EH (cell line): ENCODE data around the gene UBE2G1.
"Not testable (repeated sequence)": the region's sequence is repeated elsewhere in the genome, so short reads cannot be mapped to it uniquely, and the experiment has no call there.

Experiments
- DNase-seq: peaks from one replicate; pipeline ENCODE4 v3.0.0-alpha.2; 2015; ENCODE audit warnings: low read depth

The UBE2G1 gene

DNA sequence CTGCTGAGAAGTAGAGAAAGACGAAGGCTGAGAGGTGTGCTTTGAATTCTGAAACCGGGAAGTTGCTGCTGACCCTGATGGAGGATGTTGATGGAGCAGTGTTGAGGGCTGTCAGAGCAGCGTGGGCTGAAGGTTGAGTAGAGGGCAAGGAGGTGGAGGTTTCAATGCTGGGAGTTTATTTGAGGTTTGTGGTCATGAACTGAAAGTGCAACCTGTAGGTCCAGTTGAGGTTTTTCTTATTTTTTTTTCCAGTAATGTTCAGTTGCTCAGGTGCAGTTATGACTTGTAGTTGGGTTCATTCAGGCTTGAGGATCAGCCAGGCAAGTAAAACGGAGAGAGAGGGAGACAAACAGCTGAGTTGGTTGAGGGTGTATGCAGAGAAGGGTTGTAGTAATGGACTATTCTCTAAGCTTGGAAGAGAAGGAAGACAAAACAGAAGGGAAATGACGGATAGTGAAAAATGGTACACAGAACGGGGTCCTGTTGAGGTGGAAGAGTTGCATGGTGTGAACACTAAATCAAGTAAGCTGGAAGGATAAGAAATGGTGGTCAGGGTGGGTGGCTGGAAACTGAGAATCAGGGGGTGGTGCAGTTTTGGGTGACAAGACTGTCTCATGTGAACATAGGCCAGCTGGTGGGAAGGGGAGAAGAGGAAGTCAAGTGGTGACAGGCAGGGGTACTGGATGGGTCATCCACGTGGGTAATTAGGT lies 8.7 kb upstream of the UBE2G1 start:
- no peak for DNase-seq

DNA sequence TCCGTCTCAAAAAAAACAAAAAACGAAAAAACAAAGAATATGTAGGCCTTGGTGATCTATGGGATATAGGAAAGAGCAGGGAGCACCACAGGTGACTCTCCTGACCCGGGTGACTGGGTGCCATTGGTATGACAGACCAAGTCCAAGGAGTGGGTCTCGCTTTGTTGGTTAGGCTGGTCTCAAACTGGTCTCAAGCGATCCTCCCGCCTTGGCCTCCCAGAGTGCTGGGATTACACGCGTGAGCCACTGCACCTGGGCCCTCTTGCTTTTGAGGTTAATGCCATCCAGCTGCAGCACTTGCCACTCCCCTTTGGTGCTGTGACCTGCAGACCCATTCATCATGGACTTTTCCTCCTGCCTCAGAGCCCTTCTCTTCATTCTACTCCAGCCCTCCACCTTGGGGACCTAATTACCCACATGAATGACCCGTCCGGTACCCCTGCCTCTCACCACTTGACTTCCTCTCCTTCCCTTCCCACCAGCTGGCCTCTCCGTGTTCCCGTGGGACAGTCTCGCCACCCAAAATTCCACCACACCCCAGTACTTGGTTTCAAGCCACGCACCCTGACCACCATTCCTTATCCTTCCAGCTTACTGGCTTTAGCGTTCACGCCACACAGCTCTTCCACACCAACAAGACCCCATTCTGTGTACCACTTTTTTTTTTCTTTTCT lies 3.2 kb upstream of the UBE2G1 start:
- no peak for DNase-seq

DNA sequence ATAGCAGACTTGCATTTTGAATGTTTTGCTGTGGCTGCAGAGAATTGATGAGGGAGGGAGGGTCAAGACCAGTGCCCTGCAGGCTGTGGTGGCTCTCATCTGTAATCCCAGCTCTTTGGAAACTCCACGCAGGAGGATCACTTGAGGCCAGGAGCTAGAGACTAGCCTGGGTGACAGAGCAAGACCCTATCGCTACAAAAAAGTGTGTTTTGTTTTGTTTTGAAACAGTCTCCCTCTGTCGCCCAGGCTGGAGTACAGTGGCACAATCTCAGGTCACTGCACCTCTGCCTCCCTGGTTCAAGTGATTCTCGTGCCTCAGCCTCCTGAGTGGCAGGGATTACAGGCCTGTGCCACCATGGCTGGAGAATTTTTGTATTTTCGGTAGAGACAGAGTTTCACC lies 1.9 kb upstream of the UBE2G1 start:
- no peak for DNase-seq

DNA sequence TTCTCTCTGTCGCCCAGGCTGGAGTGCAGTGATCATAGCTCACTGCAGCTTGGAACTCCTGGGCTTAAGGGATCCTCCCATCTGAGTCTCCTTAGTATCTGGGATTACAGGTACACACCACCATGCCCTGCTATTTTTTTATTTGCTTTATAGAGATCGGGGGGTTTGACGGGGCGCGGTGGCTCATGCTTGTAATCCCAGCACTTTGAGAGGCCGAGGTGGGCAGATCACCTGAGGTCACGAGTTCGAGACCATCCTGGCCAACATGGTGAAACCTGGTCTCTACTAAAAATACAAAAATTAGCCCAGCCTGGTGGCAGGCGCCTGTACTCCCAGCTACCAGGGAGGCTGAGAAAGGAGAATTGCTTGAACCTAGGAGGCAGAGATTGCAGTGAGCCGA lies 702 bp upstream of the UBE2G1 start:
- DNase-seq = not testable (repeated sequence)

DNA sequence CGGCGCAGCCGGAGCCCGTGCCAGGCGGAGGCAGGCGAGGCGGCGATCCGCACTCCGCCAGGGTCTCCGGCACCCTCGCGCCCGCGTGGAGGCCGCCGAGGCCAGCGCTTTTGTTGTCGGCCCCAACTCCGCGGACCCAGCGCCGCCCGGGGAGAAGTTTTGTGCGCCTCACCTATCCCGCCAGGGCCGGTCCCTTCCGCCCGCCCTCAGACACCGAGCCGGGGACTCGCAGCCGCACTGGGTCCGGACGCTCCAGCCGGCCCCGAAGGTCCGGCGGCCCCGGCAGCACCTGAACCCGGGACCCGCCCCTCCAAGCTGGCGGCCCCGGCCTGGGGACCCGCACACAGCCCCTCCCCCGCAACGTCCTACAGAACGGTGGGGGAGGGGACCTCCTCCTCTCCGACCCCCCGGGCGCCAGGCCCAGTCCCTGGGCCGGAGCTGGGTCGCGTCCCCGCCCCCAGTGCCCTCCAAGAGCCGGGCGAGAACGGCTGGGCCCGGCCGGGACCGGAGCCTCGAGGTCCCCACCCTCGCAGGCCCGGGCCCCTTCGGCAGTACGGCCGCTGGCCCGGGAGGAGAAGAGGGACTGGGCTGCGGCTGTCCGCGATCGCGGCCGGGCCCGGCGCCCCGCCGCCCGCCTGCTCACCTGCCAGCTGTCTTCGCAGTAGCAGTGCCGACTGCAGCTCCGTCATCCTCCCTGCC lies 698 bp downstream of the UBE2G1 start:
- peak; percentile 28 for DNase-seq

DNA sequence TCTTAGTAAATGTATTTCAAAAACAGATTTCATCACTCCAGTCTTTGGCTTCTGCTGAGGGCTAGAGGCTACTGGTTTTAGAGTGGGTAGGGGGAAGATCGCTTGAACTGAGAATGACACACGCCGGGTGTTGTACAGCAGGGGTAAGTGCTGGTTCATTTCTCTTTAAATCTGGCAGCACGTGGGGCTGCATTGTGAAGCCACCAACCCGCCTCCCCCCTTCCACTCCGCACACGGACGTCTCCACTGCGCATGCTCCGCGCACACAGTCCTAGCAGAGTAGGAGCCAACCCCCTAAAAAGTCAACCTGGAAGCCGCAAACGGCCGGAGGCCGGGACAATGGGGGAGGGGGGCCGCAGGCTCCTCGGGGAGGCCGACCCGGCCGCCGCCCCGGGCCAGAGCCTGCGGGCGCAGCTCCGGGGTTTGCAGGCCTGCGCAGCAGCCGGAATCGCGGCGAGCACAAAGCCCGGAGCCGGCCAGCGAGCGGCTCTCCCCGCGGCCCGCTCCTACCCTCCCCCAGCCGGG lies 1.3 kb downstream of the UBE2G1 start:
- peak; percentile 93 for DNase-seq

DNA sequence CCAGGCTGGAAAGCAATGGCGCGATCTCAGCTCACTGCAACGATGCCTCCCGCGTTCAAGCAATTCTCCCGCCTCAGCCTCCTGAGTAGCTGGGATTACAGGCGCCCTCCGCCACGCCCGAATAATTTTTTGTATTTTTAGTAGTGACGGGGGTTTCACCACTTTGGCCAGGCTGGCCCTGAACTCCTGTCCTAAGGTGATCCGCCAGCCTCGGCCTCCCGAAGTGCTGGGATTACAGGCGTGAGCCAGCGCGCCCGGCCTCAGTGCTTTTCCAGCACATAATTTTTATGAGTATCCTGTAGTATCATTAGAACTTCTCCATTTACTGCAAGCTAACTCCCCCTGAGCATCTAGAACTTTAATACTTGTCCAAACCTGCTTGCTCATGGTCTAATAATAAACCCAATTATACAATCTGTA lies 1.8 kb downstream of the UBE2G1 start:
- no peak for DNase-seq

DNA sequence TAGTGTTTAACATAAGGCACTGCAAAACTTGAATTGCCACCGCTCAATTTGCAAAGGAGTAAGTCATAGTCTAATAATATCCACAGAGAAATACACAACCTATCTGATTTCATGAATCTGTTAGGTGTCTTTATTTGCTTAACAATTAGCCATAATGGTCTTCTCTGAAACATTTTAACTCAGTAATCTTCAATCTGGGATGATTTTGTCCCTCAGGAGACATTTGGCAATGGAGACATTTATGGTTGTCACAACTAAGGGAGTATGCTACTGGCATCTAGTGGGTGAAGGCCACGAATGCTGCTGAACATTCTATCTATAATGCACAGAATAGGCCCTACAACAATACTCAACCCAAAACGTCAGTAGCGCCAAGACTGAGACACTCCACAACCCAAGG lies 4.3 kb downstream of the UBE2G1 start:
- peak; percentile 15 for DNase-seq

DNA sequence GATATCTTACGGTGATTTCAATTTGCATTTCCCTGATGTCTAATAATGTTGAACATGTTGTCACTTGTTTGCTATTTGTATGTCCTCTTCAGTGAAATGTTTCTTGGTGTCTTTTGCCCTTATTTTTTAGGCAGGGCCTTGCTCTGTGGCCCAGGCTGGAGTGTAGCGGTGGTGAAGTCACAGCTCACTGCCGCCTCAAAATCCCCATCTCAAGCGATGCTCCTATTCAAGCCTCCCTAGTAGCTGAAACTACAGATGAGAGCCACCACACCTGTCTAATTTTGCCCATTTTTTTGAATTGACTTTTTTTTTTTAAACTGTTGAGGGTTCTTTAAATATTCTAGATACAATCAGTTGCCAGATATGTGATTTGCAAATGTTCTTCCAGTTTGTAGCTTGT lies 8.3 kb downstream of the UBE2G1 start:
- DNase-seq = no peak

DNA sequence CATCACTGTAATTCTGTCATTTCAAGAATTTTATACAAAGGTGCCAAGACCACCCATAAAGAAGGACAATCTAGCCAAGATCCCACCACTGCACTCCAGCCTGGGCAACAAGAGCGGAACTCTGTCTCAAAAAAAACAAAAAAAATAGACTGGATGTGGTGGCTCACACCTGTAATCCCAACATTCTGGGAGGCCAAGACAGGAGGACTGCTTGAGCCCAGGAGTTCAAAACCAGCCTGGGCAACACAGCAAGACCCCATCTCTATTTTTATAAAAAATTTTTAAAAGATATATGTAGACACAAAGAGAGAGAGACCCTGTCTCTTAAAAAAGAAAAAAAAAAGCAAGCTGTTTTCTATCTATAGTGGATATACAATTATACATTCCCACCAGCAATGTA lies 8.8 kb downstream of the UBE2G1 start:
- DNase-seq = no peak

DNA sequence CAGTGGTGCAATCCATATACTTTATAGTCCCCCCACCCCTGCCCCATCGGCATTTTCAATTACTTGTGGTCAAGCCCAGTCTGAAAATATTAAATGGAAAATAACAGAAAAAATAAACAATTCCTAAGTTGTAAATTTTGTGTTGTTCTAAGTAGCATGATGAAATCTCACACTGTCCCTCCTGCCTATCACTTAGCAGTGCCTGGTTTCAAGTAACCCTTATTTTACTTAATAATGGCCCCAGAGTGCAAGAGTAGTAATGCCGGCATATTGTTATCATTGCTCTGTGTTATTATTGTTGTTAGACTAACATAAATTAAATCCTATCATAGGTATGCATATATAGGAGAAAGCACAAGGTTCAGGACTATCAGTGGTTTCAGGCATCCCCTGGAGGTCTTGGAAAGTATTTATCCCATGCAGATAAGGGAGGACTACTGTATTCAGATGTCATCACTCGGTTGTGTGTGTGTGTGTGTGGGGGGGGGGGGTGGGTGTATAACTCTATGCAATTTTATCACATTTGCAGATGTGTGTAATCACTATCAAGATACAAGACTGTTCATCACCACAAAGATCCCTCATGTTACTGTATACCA lies 9.3 kb downstream of the UBE2G1 start:
- DNase-seq = no peak

DNA sequence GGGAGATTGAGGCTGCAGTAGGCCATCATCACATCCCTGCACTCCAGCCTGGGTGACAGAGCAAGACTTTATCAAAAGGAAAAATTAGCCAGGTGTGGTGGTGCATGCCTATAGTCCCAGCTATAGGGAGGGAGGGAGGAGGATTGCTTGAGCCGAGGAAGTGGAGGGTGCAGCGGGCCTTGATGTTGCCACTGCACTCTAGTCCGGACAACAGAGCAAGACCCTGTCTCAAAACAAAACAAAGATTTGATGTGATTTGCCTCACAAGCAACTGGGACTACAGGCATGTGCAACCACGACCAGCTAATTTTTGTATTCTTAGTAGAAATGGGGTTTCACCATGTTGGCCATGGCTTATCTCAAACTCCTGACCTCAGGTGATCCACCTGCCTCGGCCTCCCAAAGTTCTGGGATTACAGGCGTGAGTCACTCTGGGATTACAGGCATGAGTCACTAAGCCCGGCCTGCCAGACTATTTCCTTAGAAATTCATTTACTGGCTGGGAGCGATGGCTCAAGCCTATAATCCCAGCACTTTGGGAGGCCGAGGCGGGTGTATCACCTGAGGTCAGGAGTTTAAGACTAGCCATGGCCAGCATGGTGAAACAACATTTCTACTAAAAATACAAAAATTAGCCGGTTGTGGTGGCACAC lies 11.5 kb downstream of the UBE2G1 start:
- no peak for DNase-seq

DNA sequence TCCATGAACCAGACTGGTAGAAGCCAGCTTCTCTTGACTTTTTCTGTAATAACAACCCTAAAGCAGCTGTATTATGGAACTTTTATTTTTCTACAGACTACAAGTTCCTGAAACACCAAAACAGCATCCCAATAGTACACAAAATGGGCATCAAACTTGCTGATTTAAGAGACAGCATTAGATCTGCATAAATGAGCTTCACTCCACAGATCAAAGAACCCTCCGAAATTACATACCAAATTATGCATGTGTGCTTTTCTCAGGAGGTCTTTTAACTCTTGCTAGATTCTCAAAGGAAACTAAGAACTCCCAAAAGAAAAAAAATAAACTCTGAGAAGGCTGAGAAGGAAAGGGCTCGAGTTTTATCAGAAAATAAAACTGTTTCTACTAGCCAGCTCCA lies 12.3 kb downstream of the UBE2G1 start:
- DNase-seq = no peak

DNA sequence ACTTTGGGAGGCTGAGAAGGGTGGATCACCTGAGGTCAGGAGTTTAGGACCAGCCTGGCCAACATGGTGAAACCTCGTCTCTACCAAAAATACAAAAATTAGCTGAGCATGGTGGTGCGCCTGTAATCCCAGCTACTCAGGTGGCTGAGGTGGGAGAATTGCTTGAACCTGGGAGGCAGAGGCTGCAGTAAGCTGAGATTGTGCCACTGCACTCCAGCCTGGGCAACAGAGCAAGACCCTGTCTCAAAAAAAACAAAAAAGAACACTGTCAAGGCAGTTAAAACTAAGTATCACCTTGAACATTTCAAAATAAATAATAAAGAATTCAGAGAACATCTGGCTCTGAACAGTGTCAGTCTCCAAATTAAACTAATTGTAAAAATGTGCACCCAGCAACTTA lies 16.3 kb downstream of the UBE2G1 start:
- not testable (repeated sequence) for DNase-seq

DNA sequence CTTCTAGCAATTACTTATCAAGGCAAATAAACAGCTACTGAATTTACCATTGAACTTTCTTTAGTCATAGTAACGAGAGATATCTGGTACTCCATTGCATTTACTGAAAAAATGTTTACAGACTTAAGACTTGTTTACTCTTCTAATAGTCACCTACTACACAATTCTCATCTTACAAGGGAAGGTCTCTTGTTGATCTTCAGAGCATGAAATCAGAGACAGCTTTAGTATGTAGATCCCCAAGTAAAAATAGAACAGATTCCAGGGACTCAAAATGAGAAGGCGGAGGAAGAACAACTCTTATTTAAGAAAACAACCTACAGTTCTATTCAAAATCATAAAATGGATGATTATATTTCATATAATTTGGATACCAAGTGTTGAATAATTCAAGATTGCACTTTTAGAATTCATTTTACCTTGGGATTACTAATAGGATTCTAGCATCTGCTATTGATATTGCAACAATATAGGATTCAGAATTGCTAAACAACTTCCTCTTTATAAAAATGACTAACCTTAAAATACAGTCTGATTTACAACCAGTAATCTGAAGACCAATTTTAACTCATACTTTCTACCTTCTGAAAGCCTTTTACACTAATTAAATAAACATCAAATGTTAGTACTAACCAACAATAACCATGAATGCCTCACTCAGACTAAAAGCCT lies 20.8 kb downstream of the UBE2G1 start:
- DNase-seq = no peak

DNA sequence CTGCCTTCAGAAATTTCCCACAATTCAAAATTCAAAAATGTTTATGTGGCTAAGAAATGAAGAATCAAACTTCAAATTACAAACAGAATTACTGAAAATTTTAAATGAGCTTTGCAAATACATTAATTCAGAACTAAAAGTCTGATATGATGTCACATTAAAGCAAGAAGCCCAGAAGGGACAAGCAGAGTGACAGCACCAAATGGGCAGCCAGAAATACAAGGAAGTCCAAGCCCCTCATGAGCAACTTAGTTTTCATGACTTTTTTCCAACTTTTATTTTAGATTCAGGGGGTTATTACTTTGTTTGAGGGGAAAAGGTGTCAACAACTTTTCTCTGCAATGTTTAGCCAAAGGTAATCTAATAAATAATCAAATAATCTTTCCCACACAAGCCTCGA lies 21.5 kb downstream of the UBE2G1 start:
- DNase-seq = no peak

DNA sequence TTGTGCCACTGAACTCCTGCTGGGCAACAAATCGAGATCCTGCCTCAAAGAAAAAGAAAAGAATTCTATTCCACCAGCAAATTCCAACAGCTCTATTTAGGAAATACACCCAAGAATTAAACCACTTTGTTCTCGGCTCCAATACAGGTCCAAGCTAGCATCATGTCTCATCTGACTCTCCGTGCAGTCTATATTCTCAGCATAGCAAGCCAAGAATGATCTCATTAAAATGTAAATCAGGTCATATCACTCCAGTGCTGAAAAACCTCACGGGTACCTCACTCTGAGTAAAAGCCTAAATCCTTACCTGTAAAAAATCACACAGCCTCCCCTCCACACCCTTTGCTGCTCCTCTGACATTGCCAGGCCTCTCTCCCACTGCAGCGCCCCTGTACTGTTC lies 23.9 kb downstream of the UBE2G1 start:
- DNase-seq = no peak

DNA sequence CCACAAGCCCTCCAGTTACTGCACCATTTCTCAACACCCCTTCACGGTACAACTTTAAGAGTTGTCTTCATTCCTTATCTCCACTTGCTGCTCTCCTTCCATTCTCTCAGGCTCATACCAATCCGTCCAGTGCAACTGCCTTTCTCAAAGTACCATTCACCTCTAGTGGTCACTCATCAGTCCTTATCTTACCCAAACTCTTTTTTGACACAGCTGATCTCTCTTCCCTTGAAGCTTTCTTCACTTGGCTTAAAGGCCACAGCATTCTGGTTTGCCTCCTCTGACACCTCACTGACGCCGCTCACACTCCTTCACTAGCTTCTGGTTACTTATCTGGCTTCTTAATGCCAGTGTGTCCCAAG lies 24.9 kb downstream of the UBE2G1 start:
- no peak for DNase-seq

DNA sequence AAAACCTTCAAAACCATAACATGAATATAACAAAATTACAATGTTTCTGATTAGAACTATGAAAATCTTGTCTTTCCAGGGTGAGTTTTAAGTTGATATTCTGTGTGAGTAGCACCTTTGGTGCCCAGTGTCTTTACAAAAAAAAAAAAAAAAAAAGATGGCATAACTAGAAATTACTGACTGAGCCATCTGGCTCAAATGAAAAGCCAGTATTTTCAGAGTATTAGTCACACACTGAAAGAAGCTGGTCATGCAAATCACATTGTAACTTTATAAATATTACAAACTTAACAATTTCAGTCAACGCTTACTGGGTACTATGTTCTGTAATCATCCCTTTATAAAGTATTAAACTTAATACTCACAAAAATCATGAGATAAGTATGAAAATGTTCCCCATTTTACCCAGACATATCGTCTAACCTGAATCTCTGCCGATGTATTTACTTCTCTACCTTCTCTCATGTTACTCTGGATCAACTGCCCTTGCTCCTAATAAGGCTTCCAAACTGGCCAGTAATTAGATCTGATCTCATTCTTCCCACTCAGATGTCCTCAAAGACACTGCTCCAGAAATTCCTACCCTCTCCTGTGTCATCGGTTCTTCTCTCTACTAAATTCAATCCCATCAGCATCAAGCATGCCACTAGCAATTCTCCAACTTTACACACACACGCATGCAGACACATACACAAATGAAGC lies 25.4 kb downstream of the UBE2G1 start:
- DNase-seq = peak; percentile 37

DNA sequence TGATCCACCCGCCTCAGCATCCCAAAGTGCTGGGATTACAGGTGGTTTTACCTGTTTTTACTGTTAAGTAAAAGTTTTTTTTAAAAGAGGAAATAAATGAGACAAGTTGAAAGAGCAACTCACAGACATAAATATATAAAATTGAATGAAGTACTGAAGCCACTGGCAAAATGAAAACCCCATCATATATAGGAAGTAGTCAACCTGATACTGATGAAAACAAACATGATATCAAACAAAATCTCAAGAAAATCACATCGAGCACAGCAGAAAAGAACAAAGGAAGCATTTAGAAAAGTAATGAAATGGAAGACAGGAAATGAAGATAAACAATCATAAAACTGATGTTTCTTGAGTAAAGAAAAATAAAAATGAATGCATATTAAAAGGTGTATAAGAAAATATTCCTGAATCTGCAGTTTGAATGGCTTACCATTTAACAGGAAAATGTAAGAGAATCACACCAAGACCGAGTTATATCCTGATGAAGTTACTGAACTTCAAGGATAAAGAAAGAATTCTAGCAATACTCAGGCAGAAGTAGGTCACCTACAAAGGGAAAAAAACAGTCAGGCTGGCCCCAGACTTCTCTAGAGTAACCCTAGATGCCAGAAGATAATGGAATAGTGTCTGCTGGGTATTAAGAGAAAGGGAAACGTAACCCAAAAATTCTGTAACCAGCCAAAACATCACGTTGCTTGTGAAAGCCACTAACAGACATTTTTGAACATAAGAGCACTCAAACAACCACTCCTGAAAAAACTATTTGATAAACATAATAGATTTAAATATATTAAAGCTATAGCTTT lies 31.5 kb downstream of the UBE2G1 start:
- no peak for DNase-seq
